B cell (primary cell): ENCODE data around the gene GALC. TPM values are rescaled to one million over a fixed set of nuclear protein-coding genes. Genes with fewer than 3 reads are reported as not detected.

Source experiments
- ATAC-seq: fragments of 200-7000 bp; cut with Tn5 transposase; one replicate; pipeline ENCODE4 v1.10.0; 2021; ENCODE audit warnings: low read depth, mild to moderate bottlenecking, moderate number of reproducible peaks, moderate library complexity
- CTCF ChIA-PET: fragments of 350-600 bp; sonication (Branson Sonifier 250); formaldehyde crosslinking; loops from one replicate; lab custom pipeline; 2021; ENCODE audit warnings: antibody characterized with exemption, inconsistent platforms; lab: Charles Lee
- POLR2A ChIA-PET: fragments of 350-600 bp; sonication (Branson Sonifier 250); formaldehyde crosslinking; loops from one replicate; lab custom pipeline; 2021; ENCODE audit warnings: antibody characterized with exemption; lab: Charles Lee
- DNase-seq: peaks from one replicate; pipeline ENCODE4 v3.0.0; 2013
- H2AFZ ChIP-seq: 2 replicates; pipeline ENCODE4 v1.6.1; 2012; ENCODE audit warnings: mild to moderate bottlenecking, low read depth, low read length; ENCODE audit not compliant: insufficient read depth, poor library complexity, severe bottlenecking
- H3K27ac ChIP-seq, 2 donors: 1 replicate in 1 of 2; 2 replicates in 1 of 2; pipeline ENCODE4 v1.5.1; 2012 to 2013; ENCODE audit warnings: low read length in 2 of 2, mild to moderate bottlenecking in 2 of 2, moderate library complexity in 1 of 2
- H3K27me3 ChIP-seq, 4 experiments: fragments of 200-600 bp in 1 of 4; sonication (generic) in 1 of 4; replicated peaks in 1 of 4; 1 replicate in 2 of 4; 2 replicates in 2 of 4; pipeline versions ENCODE4 v1.6.1 to v1.7.0; 2013 to 2016; ENCODE audit warnings: low read length in 3 of 4, mild to moderate bottlenecking in 2 of 4, mixed read lengths in 1 of 4, moderate library complexity in 1 of 4; ENCODE audit not compliant: insufficient read depth in 4 of 4, control insufficient read depth in 3 of 4; ENCODE audit errors: control extremely low read depth in 1 of 4
- H3K36me3 ChIP-seq, 2 experiments: replicated peaks in 1 of 2; 1 replicate in 1 of 2; 2 replicates in 1 of 2; pipeline versions ENCODE4 v1.6.1 to v1.7.1; 2013; ENCODE audit warnings: low read length in 1 of 2; ENCODE audit not compliant: insufficient read depth in 2 of 2, control insufficient read depth in 1 of 2; ENCODE audit errors: control extremely low read depth in 1 of 2, extremely low read depth in 1 of 2
- H3K4me1 ChIP-seq, 2 donors: fragments of 200-600 bp in 1 of 2; sonication (generic) in 1 of 2; 1 replicate in 1 of 2; 2 replicates in 1 of 2; pipeline versions ENCODE4 v1.5.1 to v1.6.1; 2013 to 2017; ENCODE audit warnings: low read length in 2 of 2; ENCODE audit not compliant: control insufficient read depth in 2 of 2, insufficient read depth in 2 of 2
- H3K4me2 ChIP-seq: replicated peaks from 2 replicates; pipeline ENCODE3; 2012; ENCODE audit warnings: mild to moderate bottlenecking, low read depth, low read length; ENCODE audit not compliant: poor library complexity, severe bottlenecking
- H3K4me3 ChIP-seq, 5 experiments: fragments of 200-600 bp in 1 of 5; sonication (generic) in 1 of 5; 1 replicate in 3 of 5; 2 replicates in 2 of 5; pipeline versions ENCODE4 v1.5.1 to v1.7.0; 2011 to 2016; ENCODE audit warnings: low read length in 4 of 5, mild to moderate bottlenecking in 4 of 5, low read depth in 2 of 5, control low read depth in 1 of 5, moderate library complexity in 1 of 5; ENCODE audit not compliant: insufficient read depth in 1 of 5; ENCODE audit errors: control extremely low read depth in 1 of 5, extremely low read depth in 1 of 5
- H3K79me2 ChIP-seq: fragments of 200-600 bp; sonication (generic); one replicate; pipeline ENCODE4 v1.6.0; 2016; ENCODE audit warnings: low read length; ENCODE audit not compliant: control insufficient read depth, insufficient read depth
- H3K9ac ChIP-seq: fragments of 200-600 bp; sonication (generic); 2 replicates; pipeline ENCODE4 v1.6.1; 2017; ENCODE audit warnings: mild to moderate bottlenecking, low read length, moderate library complexity
- H3K9me3 ChIP-seq, 3 donors: one replicate each; pipeline versions ENCODE4 v1.6.1 to v1.7.1; 2013; ENCODE audit warnings: low read length in 2 of 3; ENCODE audit not compliant: control insufficient read depth in 2 of 3, insufficient read depth in 1 of 3; ENCODE audit errors: control extremely low read depth in 1 of 3
- H4K20me1 ChIP-seq: 2 replicates; pipeline ENCODE4 v1.6.0; 2012; ENCODE audit warnings: mild to moderate bottlenecking, low read length; ENCODE audit not compliant: insufficient read depth, control insufficient read depth, poor library complexity, severe bottlenecking
- H3K27ac Mint-ChIP-seq: one replicate; pipeline ENCODE4 v1.8.0; 2021; ENCODE audit warnings: mixed read lengths
- H3K27me3 Mint-ChIP-seq: one replicate; pipeline ENCODE4 v1.8.0; 2021; ENCODE audit warnings: mixed read lengths
- H3K4me1 Mint-ChIP-seq: one replicate; pipeline ENCODE4 v1.8.0; 2021; ENCODE audit warnings: mixed read lengths
- H3K4me3 Mint-ChIP-seq: one replicate; pipeline ENCODE4 v1.8.0; 2021; ENCODE audit warnings: mixed read lengths
- H3K9me3 Mint-ChIP-seq: one replicate; pipeline ENCODE4 v1.8.0; 2022; ENCODE audit warnings: mixed read lengths; ENCODE audit not compliant: insufficient read depth
- EZH2 ChIP-seq: IDR thresholded peaks from 2 replicates; pipeline ENCODE4 v1.6.1; 2012; ENCODE audit warnings: borderline replicate concordance, low read depth, mild to moderate bottlenecking, moderate library complexity, low read length; ENCODE audit not compliant: insufficient read depth, poor library complexity, severe bottlenecking
- WGBS: methylation state at CpG from one replicate; pipeline ENCODE4 v1.1.5; 2013; ENCODE audit warnings: missing lambda C conversion rate; ENCODE audit not compliant: insufficient coverage; 5-methylcytosine and 5-hydroxymethylcytosine counted together
- intact Hi-C: fragments of 100-400 bp; cut with micrococcal nuclease; formaldehyde crosslinking; loops from one replicate; pipeline ENCODE4 v1.10.0; 2022
- polyA plus RNA-seq: library from polyadenylated mRNA; depleted of rRNA; stranded (reverse); fragments of >200 nt; gene quantifications from 2 replicates; pipeline ENCODE4 v1.2.3, GENCODE V29; 2012
- total RNA-seq, 2 donors: library from RNA; stranded (reverse); fragments of 120-200 nt in 1 of 2; gene quantifications; 1 replicate in 1 of 2; 2 replicates in 1 of 2; pipeline versions ENCODE4 v1.2.3 to v1.2.4, GENCODE V29; 2013 to 2022
- TF ChIP-seq, protein P1 (sequence below): fragments of 200-600 bp; IDR thresholded peaks from one replicate; pipeline ENCODE4 v1.8.0; 2022; ENCODE audit warnings: antibody characterized with exemption, mild to moderate bottlenecking

Gene GALC
- total and polyA plus RNA-seq, 2 donors (not counting 1 experiment from before 2014, with no cell fraction given) = 4.9 to 17.8 TPM

- no CpG with 5 or more reads among the region's 1 CpG for WGBS
- intact Hi-C loops = no loop called here
- H3K27ac Mint-ChIP-seq = no peak overlapping the region
- ATAC-seq (no peak), DNase-seq (no peak)
- ChIA-PET POLR2A (no interaction called here), CTCF (interaction anchor here (1.5 kb wide), 1 partner anchor 14 kb away, joined by 6 read pairs; no protein-coding TSS in a partner anchor)
- Histone ChIP-seq H4K20me1 (no peaks in the 10 kb centered on the region), H3K27me3 (peaks cover 0 to 6% (median 0%) of the 10 kb centered on the region in 4 experiments), H3K9me3 (no peaks in the 10 kb centered on the region), H3K4me2 (no peak overlapping the region), H3K9ac (no peak overlapping the region), H3K27ac (no peak overlapping the region), H3K79me2 (no peaks in the 10 kb centered on the region), H3K4me3 (no peak overlapping the region), H2AFZ (no peak overlapping the region), H3K36me3 (no peaks in the 10 kb centered on the region), H3K4me1 (peaks cover 5 to 11% of the 10 kb centered on the region in 2 donors)
- H3K4me3 Mint-ChIP-seq = no peak overlapping the region
- H3K27me3 Mint-ChIP-seq = no peaks in the 10 kb centered on the region
- H3K4me1 Mint-ChIP-seq = peaks cover 15% of the 10 kb centered on the region
- no peaks in the 10 kb centered on the region for H3K9me3 Mint-ChIP-seq
- TF ChIP-seq EZH2 = no peak
- TF ChIP-seq, protein P1, sequence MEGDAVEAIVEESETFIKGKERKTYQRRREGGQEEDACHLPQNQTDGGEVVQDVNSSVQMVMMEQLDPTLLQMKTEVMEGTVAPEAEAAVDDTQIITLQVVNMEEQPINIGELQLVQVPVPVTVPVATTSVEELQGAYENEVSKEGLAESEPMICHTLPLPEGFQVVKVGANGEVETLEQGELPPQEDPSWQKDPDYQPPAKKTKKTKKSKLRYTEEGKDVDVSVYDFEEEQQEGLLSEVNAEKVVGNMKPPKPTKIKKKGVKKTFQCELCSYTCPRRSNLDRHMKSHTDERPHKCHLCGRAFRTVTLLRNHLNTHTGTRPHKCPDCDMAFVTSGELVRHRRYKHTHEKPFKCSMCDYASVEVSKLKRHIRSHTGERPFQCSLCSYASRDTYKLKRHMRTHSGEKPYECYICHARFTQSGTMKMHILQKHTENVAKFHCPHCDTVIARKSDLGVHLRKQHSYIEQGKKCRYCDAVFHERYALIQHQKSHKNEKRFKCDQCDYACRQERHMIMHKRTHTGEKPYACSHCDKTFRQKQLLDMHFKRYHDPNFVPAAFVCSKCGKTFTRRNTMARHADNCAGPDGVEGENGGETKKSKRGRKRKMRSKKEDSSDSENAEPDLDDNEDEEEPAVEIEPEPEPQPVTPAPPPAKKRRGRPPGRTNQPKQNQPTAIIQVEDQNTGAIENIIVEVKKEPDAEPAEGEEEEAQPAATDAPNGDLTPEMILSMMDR = no peak
Measured at GRCh38 chr14:88030892-88031291, 37.9 kb upstream of the GALC start.

- Mint-ChIP-seq H3K4me3 (no peak overlapping the region), H3K4me1 (peaks cover 15% of the 10 kb centered on the region), H3K9me3 (no peaks in the 10 kb centered on the region), H3K27me3 (no peaks in the 10 kb centered on the region), H3K27ac (no peak overlapping the region)
- Histone ChIP-seq H3K27ac (no peak overlapping the region), H4K20me1 (no peaks in the 10 kb centered on the region), H3K9me3 (no peaks in the 10 kb centered on the region), H3K36me3 (no peaks in the 10 kb centered on the region), H3K4me3 (no peak overlapping the region), H3K79me2 (no peaks in the 10 kb centered on the region), H3K9ac (no peak overlapping the region), H2AFZ (no peak overlapping the region), H3K27me3 (no peaks in the 10 kb centered on the region), H3K4me2 (no peak overlapping the region), H3K4me1 (peaks cover 5 to 11% of the 10 kb centered on the region in 2 donors)
- no peak for TF ChIP-seq EZH2
- TF ChIP-seq, protein P1 = no peak
- WGBS = no CpG with 5 or more reads among the region's 1 CpG
- ChIA-PET POLR2A (no interaction called here), CTCF (interaction anchor here (1.2 to 1.5 kb wide), 2 partner anchors 13 to 16 kb away, joined by 3 to 6 read pairs; no protein-coding TSS in a partner anchor)
- ATAC-seq (no peak), DNase-seq (no peak)
- intact Hi-C loops = no loop called here
Measured at GRCh38 chr14:88030079-88030478, 37.1 kb upstream of the GALC start.
